A549 (cell line): ENCODE measurements around the gene MOXD1. TPM values are rescaled to one million over a fixed set of nuclear protein-coding genes. Genes with fewer than 3 reads are reported as not detected.

Experiments
- ATAC-seq, 2 experiments: fragments of 200-7000 bp in 1 of 2; fragments of >200 bp in 1 of 2; cut with Nextera tagmentation in 1 of 2; cut with Tn5 transposase in 1 of 2; 3 replicates each; pipeline versions ENCODE4 v1.8.0 to v1.9.1; 2018 to 2020; ENCODE audit warnings: mild to moderate bottlenecking in 1 of 2, moderate library complexity in 1 of 2
- CTCF ChIA-PET: fragments of 300-600 bp; sonication (Branson Sonifier 250); formaldehyde crosslinking; extraction: SDS; loops from one replicate; lab custom pipeline; 2021; ENCODE audit warnings: antibody characterized with exemption, inconsistent platforms; lab: Yijun Ruan, JAX
- POLR2A ChIA-PET: fragments of 350-600 bp; formaldehyde crosslinking; extraction: SDS; loops from one replicate; lab custom pipeline; 2021; ENCODE audit warnings: antibody characterized with exemption, inconsistent platforms; lab: Yijun Ruan, JAX
- DNase-seq, 2 experiments: peaks; one replicate each; pipeline versions ENCODE4 v3.0.0 to v3.0.0-alpha.2; 2011 to 2016; ENCODE audit warnings: low read depth in 1 of 2, low spot score in 1 of 2
- FAIRE-seq: peaks from 2 replicates; lab custom pipeline; 2011; peaks lifted over from hg19 to GRCh38; lab: Jason Lieb, UNC
- H3K27ac ChIP-seq, 2 experiments: fragments of >200 bp; sonication (Bioruptor Twin); formaldehyde crosslinking; 3 replicates each; pipeline ENCODE4 v1.5.1; 2016 to 2017
- H3K4me1 ChIP-seq: fragments of >200 bp; sonication (Bioruptor Twin); formaldehyde crosslinking; 3 replicates; pipeline ENCODE4 v1.6.1; 2016
- H3K4me2 ChIP-seq: fragments of >200 bp; sonication (Bioruptor Twin); formaldehyde crosslinking; 3 replicates; pipeline ENCODE4 v1.6.1; 2016
- H3K4me3 ChIP-seq: fragments of >200 bp; sonication (Bioruptor Twin); formaldehyde crosslinking; 3 replicates; pipeline ENCODE4 v1.5.1; 2016
- H3K9me3 ChIP-seq: fragments of >200 bp; sonication (Bioruptor Twin); formaldehyde crosslinking; 3 replicates; pipeline ENCODE4 v1.6.1; 2016
- ATOH8 ChIP-seq: fragments of 250-450 bp; sonication (Bioruptor Pico); IDR thresholded peaks from 2 replicates; pipeline ENCODE4 v1.5.0; 2020; ENCODE audit warnings: low read depth, mild to moderate bottlenecking, moderate library complexity
- HDAC2 ChIP-seq: fragments of 200-600 bp; sonication (generic); IDR thresholded peaks from 2 replicates; pipeline ENCODE4 v1.6.1; 2016
- HEYL ChIP-seq: fragments of 250-450 bp; sonication (Bioruptor Pico); IDR thresholded peaks from 2 replicates; pipeline ENCODE4 v1.8.0; 2021; ENCODE audit warnings: mild to moderate bottlenecking, moderate library complexity
- HOXB13 ChIP-seq: fragments of 250-450 bp; sonication (Bioruptor Pico); IDR thresholded peaks from 2 replicates; pipeline ENCODE4 v1.5.0; 2020; ENCODE audit warnings: low read depth, mild to moderate bottlenecking, moderate library complexity
- HOXB5 ChIP-seq: fragments of 250-450 bp; sonication (Bioruptor Pico); IDR thresholded peaks from 2 replicates; pipeline ENCODE4 v1.5.0; 2020; ENCODE audit warnings: mild to moderate bottlenecking, moderate library complexity
- KDM5A ChIP-seq: fragments of 200-600 bp; sonication (generic); IDR thresholded peaks from 2 replicates; pipeline ENCODE4 v1.6.1; 2016; ENCODE audit warnings: antibody characterized with exemption, mild to moderate bottlenecking
- MAFK ChIP-seq: fragments of 450-650 bp; IDR thresholded peaks from 2 replicates; pipeline ENCODE4 v1.6.1; 2014; ENCODE audit not compliant: partially characterized antibody
- NR3C1 ChIP-seq: fragments of >200 bp; sonication (Bioruptor Twin); formaldehyde crosslinking; IDR thresholded peaks from 3 replicates; pipeline ENCODE4 v1.6.1; 2017
- POLR2A ChIP-seq: IDR thresholded peaks from 2 replicates; pipeline ENCODE4 v1.6.1; 2012; ENCODE audit warnings: mild to moderate bottlenecking, low read length
- RAD21 ChIP-seq, 2 experiments: fragments of >200 bp in 1 of 2; sonication (Bioruptor Twin) in 1 of 2; formaldehyde crosslinking in 1 of 2; IDR thresholded peaks in 1 of 2; conservative IDR thresholded peaks in 1 of 2; 2 replicates in 1 of 2; 3 replicates in 1 of 2; pipeline ENCODE4 v1.6.1; 2012 to 2018; ENCODE audit warnings: inconsistent platforms in 1 of 2
- REST ChIP-seq: fragments of 200-600 bp; sonication (generic); IDR thresholded peaks from 2 replicates; pipeline ENCODE4 v1.6.1; 2016; ENCODE audit warnings: antibody characterized with exemption, mild to moderate bottlenecking, moderate library complexity
- RFX5 ChIP-seq: fragments of 450-650 bp; IDR thresholded peaks from 2 replicates; pipeline ENCODE4 v1.7.1; 2014; ENCODE audit warnings: antibody characterized with exemption, mild to moderate bottlenecking, moderate library complexity
- RNF2 ChIP-seq: fragments of 200-600 bp; sonication (generic); IDR thresholded peaks from 2 replicates; pipeline ENCODE4 v1.6.1; 2016; ENCODE audit warnings: low read depth, mild to moderate bottlenecking, antibody characterized with exemption, moderate library complexity, borderline replicate concordance
- SREBF2 ChIP-seq: fragments of 450-650 bp; IDR thresholded peaks from 2 replicates; pipeline ENCODE4 v1.6.1; 2014; ENCODE audit warnings: mild to moderate bottlenecking, moderate library complexity
- USF2 ChIP-seq: fragments of 450-650 bp; IDR thresholded peaks from 2 replicates; pipeline ENCODE4 v1.6.1; 2014; ENCODE audit warnings: antibody characterized with exemption
- ZC3H11A ChIP-seq: fragments of 450-650 bp; IDR thresholded peaks from 2 replicates; pipeline ENCODE4 v1.6.1; 2014; ENCODE audit warnings: antibody characterized with exemption, mild to moderate bottlenecking
- WGBS: methylation state at CpG from one replicate; pipeline ENCODE4 v1.1.6; 2017; ENCODE audit errors: missing lambda C conversion rate; 5-methylcytosine and 5-hydroxymethylcytosine counted together
- polyA plus RNA-seq, 4 experiments: library from polyadenylated mRNA; depleted of rRNA in 3 of 4; stranded (reverse); fragments of >200 nt; fragmentation: RNase III in 1 of 4; extraction: RNeasy Plus Mini Kit Qiagen cat#74134 plus additional on column Dnase treatment in 1 of 4; gene quantifications; 2 replicates in 3 of 4; 3 replicates in 1 of 4; pipeline ENCODE4 v1.2.3, GENCODE V29; 2011 to 2017

The MOXD1 gene
- polyA plus RNA-seq, 2 of the 4 experiments (the other 2 are of a cell fraction): 1.4 to 2.4 TPM

GRCh38 chr6:132341646-132342045 lies 59.6 kb downstream of the MOXD1 start:
- TF ChIP-seq POLR2A (no peak), REST (no peak), ZC3H11A (no peak), SREBF2 (no peak), USF2 (no peak), NR3C1 (no peak), HEYL (no peak), RAD21 (conservative IDR thresholded peaks at IDR 0.05 in 1 of 2, IDR thresholded peaks at IDR 0.05 in 1 of 2) (no peak), RFX5 (no peak), HOXB13 (no peak), MAFK (no peak), HOXB5 (CRISPR knock-in tag) (no peak), HDAC2 (no peak)
- no peak for ATAC-seq
- no peak overlapping the region for H3K4me3 ChIP-seq
- no peak overlapping the region for H3K27ac ChIP-seq
- no peak for DNase-seq
- ChIA-PET POLR2A (no interaction called here), CTCF (interaction anchor here (0.7 to 1.1 kb wide), 2 partner anchors 41 to 70 kb away, joined by 4 to 5 read pairs; no protein-coding TSS in a partner anchor)
- FAIRE-seq: no peak
- no peaks in the 10 kb centered on the region for H3K9me3 ChIP-seq
- WGBS: 83% methylated on average over 3 of the region's 3 CpGs
- no peak overlapping the region for H3K4me2 ChIP-seq
- no peaks in the 10 kb centered on the region for H3K4me1 ChIP-seq

- ATAC-seq (peak; percentile 39 to 62; a peak in 4 of 6 replicates), DNase-seq (no peak), FAIRE-seq (no peak)
- ChIA-PET CTCF (interaction anchor here (1.1 to 1.6 kb wide), 3 partner anchors 33 to 150 kb away, joined by 4 read pairs; no protein-coding TSS in a partner anchor), POLR2A (interaction anchor here (1.0 kb wide), 1 partner anchor 179 kb away, joined by 4 read pairs; the partner anchor contains the start of gene STX7)
- Histone ChIP-seq H3K4me1 (peaks cover 32% of the 10 kb centered on the region), H3K27ac (peak overlapping the region; percentile 41 to 81; a peak in 4 of 6 replicates), H3K4me3 (no peak overlapping the region), H3K9me3 (no peaks in the 10 kb centered on the region), H3K4me2 (peak overlapping the region; percentile 88)
- TF ChIP-seq ATOH8 (CRISPR knock-in tag) (no peak), NR3C1 (no peak), KDM5A (no peak), HEYL (no peak), HDAC2 (no peak), REST (no peak), RNF2 (no peak)
- 5% methylated on average over 4 of the region's 4 CpGs for WGBS
Observed at GRCh38 chr6:132334521-132334885, 66.8 kb downstream of the MOXD1 start.
